Left ventricle myocardium inferior (tissue), 1 donor: ENCODE results near the gene RUNX2. TPM values are rescaled to one million over a fixed set of nuclear protein-coding genes. Genes with fewer than 3 reads are reported as not detected.

Source experiments
- DNase-seq: peaks from one replicate; pipeline ENCODE4 v3.0.0-alpha.2; 2020
- H3K27ac ChIP-seq: fragments of 200-600 bp; replicated peaks from 2 replicates; pipeline ENCODE4 v1.8.0; 2021
- H3K27me3 ChIP-seq: fragments of 200-600 bp; 2 replicates; pipeline ENCODE4 v1.8.0; 2021; ENCODE audit warnings: low read depth
- H3K36me3 ChIP-seq: fragments of 200-600 bp; 2 replicates; pipeline ENCODE4 v1.8.0; 2021
- H3K4me1 ChIP-seq: fragments of 200-600 bp; 2 replicates; pipeline ENCODE4 v1.8.0; 2021
- H3K4me3 ChIP-seq: fragments of 200-600 bp; 2 replicates; pipeline ENCODE4 v1.8.0; 2021; ENCODE audit warnings: mild to moderate bottlenecking, moderate library complexity
- H3K9me3 ChIP-seq: fragments of 200-600 bp; replicated peaks from 2 replicates; pipeline ENCODE4 v1.8.0; 2021
- intact Hi-C: fragments of 100-400 bp; cut with micrococcal nuclease; formaldehyde crosslinking; loops from one replicate; pipeline ENCODE4 v1.11.0; 2022
- total RNA-seq: library from RNA; stranded (reverse); fragmentation: NEBNext Ultra II Directional; extraction: Animal tissue kit (Norgen Biotek cat#: 25700); gene quantifications from one replicate; pipeline ENCODE4 v1.2.1, GENCODE V29; 2021
- TF ChIP-seq, protein P1 (sequence below): fragments of 200-600 bp; IDR thresholded peaks from 2 replicates; pipeline ENCODE4 v1.8.0; 2021; ENCODE audit warnings: antibody characterized with exemption, mild to moderate bottlenecking, borderline replicate concordance
- donor health status: DM: no; HTN: yes; CAD: no; lungs with severe emphysema.

Gene RUNX2
- total RNA-seq, 1 donor from 2014 or later: 0.38 TPM

DNA sequence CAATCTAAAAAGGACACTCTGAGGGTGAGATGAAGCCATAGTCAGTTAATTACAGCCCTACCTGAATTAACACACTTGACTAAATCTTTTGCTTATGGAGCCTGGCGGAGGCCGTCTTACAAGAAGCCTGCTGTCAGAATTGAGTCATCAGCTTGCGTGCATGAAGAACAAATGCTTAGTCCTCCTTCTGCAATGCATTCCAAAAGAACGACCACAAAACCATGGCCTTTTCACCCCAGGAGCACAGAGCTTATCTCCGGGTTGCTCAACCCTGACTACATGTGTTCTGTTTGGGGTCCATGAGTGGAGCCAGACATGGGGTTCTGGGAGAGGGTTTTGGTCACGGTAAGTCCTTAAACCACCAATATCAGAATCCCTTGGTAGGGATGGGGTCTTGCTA is 369.5 kb downstream of the RUNX2 start:
- Histone ChIP-seq H3K4me1 (no peaks in the 10 kb centered on the region), H3K27ac (no peak overlapping the region), H3K9me3 (no peaks in the 10 kb centered on the region), H3K36me3 (no peaks in the 10 kb centered on the region), H3K27me3 (peaks cover 11% of the 10 kb centered on the region), H3K4me3 (no peak overlapping the region)
- intact Hi-C loops: no loop called here
- TF ChIP-seq, protein P1, sequence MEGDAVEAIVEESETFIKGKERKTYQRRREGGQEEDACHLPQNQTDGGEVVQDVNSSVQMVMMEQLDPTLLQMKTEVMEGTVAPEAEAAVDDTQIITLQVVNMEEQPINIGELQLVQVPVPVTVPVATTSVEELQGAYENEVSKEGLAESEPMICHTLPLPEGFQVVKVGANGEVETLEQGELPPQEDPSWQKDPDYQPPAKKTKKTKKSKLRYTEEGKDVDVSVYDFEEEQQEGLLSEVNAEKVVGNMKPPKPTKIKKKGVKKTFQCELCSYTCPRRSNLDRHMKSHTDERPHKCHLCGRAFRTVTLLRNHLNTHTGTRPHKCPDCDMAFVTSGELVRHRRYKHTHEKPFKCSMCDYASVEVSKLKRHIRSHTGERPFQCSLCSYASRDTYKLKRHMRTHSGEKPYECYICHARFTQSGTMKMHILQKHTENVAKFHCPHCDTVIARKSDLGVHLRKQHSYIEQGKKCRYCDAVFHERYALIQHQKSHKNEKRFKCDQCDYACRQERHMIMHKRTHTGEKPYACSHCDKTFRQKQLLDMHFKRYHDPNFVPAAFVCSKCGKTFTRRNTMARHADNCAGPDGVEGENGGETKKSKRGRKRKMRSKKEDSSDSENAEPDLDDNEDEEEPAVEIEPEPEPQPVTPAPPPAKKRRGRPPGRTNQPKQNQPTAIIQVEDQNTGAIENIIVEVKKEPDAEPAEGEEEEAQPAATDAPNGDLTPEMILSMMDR: no peak
- no peak for DNase-seq

DNA sequence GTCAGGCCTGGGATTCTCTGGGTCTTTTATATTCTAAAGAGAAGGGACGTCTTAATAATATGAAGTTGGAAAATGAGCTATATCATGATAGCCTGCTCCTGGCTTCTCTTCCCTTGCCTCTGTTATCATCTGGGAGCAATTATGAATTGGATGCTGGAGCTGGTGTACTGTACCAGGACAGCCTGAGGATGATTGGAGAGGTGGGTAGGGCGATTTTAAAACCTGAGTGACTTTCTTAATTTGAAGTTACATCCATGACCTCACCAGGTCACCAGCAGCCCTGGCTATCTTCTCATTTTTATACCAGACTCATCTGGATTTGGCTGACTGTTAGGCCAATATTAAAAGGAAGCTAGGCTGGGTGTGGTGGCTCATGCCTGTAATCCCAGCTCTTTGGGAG is 369.9 kb downstream of the RUNX2 start:
- H3K27me3 ChIP-seq: peaks cover 11% of the 10 kb centered on the region

DNA sequence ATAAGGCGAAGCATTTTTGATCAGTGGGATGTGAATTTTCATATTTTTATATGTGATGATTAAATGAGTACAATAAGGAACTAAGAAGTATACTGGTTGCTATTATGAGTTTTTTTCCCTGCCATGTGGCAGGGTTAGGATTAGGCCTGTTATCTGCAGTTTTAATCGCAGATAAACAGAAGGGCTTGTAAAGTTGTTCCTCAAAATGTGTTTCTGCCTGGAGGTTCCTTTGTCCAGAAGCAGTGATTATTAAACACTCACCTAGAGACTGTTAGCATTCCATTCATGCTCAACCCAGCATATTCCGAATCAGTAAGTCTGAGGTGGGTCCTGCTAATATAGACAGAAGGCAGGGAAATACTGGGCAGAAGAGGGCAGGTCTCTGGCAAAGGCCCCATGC is 371.5 kb downstream of the RUNX2 start:
- DNase-seq: no peak
- Histone ChIP-seq H3K36me3 (no peaks in the 10 kb centered on the region), H3K9me3 (no peaks in the 10 kb centered on the region), H3K27me3 (peaks cover 11% of the 10 kb centered on the region), H3K4me1 (no peaks in the 10 kb centered on the region), H3K4me3 (no peak overlapping the region), H3K27ac (no peak overlapping the region)
- TF ChIP-seq, protein P1: no peak
- intact Hi-C loops: no loop called here

More for the DNA sequence above, 369.9 kb downstream of the RUNX2 start:
- TF ChIP-seq, protein P1: no peak
- intact Hi-C loops: no loop called here
- Histone ChIP-seq H3K9me3 (no peaks in the 10 kb centered on the region), H3K4me3 (no peak overlapping the region), H3K27ac (no peak overlapping the region), H3K36me3 (no peaks in the 10 kb centered on the region), H3K4me1 (no peaks in the 10 kb centered on the region)
- no peak for DNase-seq

DNA sequence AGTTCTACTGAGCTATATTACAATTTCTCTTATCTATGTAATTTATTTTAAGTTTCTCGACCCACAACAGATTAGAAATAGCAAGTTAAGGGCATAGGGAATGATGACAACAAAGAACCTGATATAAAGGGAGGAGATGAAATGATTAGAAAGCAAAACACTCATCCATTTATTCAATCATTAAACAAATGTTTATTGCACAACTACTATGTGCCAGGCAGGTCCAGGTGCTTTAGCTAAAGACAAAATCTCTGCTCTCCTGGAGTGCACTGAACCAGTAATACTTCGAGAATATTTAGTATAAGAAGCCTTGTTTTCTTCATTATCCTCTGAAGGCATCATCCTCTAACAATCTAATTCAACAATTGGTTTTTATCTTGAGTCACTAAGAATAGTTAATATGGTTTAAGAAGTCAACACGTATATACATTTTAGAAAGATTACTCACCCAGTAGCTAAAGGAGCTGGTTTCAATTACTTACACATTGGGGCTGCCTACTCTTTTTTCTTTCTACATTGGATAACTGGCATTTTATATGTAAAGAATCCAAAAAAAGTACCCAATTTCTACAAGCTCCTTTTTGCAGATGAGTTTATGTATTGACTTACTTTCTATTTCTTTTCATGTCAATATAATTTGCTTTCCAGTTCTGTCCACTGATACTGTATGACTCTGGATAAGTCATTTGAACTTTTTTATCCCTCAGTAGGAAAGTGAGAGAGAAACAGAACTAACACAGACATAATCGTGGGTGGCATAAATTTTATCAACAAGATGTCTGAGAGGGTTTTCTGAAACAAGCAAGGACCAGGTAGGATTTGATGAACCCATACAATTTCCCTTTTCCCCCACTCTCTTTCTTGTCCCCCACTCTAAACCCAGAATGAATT is 375.0 kb downstream of the RUNX2 start:
- Histone ChIP-seq H3K36me3 (no peaks in the 10 kb centered on the region), H3K9me3 (no peaks in the 10 kb centered on the region), H3K27me3 (peaks cover 11% of the 10 kb centered on the region), H3K4me1 (no peaks in the 10 kb centered on the region), H3K4me3 (no peak overlapping the region), H3K27ac (no peak overlapping the region)
- intact Hi-C loops: no loop called here
- DNase-seq: no peak
- TF ChIP-seq, protein P1: no peak

DNA sequence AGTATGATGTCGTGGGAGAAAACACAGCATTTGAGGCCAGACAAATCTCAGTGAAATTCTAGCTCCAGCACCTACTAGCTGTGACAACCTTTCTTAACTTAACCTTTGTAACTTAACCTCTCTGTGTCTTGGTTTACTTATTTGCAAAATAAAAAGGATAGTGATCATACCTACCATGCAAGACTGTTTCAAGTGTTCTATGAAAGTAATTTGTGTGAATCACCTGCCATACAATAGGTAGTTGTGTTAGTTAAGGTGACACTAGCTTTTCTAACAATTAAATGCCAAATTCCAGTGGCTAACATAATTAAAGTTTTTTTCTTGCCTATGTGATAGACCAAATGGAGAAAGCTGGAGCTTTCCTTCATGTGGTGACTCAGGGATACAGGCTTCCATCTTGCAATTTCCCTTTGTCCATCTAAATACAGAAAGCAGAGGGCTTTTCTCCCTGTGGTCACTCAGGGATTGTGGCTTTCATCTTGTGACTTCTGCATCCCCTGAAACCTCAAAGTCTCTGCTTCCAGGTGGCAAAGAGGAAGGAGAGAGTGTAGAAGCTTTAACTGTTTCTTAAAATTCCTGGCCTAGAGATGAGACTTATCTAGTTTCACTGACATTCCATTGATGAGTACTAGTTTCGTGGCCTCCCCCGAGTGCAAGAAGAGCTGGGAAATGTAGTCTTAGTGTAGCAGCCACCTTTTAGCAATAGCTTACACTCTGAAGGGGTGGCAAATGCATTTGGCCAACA is 376.1 kb downstream of the RUNX2 start:
- intact Hi-C loops: no loop called here
- TF ChIP-seq, protein P1: no peak
- DNase-seq: no peak
- Histone ChIP-seq H3K36me3 (no peaks in the 10 kb centered on the region), H3K27ac (no peak overlapping the region), H3K27me3 (peaks cover 11% of the 10 kb centered on the region), H3K9me3 (no peaks in the 10 kb centered on the region), H3K4me3 (no peak overlapping the region), H3K4me1 (no peaks in the 10 kb centered on the region)
